Effector CD4-positive, alpha-beta T cell (primary cell): Measurements from ENCODE around the gene KARS1.

Experiments used
- DNase-seq: peaks from one replicate; pipeline ENCODE4 v3.0.0-alpha.2; 2020
- total RNA-seq: gene quantifications from one replicate; lab custom pipeline; 2026; lab: John Stamatoyannopoulos, UW

The KARS1 gene
- total RNA-seq = 173 reads per million, percentile 91 among the genes with 10 or more reads in this experiment

DNA sequence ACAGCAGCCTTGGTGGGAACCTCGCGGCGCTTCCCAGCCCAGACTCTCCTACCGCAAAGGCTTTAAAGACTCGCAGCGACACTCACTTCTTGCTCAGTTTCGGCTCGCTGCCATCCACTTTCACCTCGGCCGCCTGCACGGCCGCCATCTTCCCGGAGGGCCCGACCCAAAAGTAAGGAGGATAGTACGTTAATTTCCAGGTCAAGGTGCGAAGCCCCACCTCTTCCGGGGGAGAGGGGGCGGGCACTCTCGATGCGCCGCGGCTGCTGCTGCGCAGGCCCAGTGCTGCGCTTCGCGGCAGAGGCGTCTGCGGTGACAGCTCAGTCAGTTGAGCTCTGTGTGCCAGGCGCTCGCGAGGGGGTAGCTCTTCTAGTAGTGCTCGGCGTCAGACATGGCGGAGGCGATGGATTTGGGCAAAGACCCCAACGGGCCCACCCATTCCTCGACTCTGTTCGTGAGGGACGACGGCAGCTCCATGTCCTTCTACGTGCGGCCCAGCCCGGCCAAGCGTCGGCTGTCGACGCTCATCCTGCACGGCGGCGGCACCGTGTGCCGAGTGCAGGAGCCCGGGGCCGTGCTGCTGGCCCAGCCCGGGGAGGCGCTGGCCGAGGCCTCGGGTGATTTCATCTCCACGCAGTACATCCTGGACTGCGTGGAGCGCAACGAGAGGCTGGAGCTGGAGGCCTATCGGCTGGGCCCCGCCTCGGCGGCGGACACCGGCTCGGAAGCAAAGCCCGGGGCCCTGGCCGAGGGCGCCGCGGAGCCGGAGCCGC, at the start of gene KARS1, which contains the start of gene TERF2IP:
KARS1 (minus strand) TSS at position 174 of the 773 bp plus-strand sequence; CDS start at position 148, 26 bp downstream.
TERF2IP (plus strand) TSS at position 282 of the 773 bp plus-strand sequence; CDS start at position 392, 110 bp downstream.
- DNase-seq = peak; percentile 91

DNA sequence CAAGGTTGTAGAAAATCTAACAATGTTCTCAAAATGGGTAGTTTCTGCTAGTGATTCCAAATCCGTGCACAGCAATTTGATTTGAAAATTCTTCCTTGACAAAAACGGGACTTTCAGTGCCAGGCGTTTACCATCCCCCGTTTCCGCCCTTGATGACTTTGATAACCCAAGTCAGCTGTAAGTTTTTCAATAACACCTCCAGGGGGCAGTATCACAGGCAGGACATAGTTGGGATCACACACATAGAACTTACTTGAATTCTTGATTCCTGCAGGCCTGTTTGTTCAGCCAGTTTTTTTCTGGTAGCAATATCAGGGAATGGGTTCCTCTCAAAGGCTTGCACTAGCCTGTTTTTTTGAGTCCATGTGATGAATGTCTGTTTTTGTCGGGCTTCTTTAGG, 48.2 kb upstream of the KARS1 start:
- DNase-seq = no peak

DNA sequence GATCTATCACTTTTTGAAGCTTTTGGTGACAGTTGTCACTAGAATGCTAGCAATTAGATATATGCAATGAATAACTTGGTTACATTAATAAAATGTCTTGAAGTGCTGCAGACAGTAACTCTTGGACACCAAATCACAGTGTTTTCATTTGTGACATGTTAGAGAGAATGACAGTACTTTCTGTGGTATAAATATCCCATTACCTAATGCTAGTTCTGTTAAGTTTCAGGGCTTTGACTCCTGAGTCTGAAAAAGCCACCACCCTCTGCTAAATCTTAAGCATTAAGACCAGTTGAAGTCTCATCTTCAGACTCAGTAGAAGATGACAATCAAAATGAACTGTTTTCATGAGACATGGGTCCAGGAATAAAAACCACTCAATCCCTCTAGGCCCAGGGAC, 39.9 kb upstream of the KARS1 start:
- no peak for DNase-seq

DNA sequence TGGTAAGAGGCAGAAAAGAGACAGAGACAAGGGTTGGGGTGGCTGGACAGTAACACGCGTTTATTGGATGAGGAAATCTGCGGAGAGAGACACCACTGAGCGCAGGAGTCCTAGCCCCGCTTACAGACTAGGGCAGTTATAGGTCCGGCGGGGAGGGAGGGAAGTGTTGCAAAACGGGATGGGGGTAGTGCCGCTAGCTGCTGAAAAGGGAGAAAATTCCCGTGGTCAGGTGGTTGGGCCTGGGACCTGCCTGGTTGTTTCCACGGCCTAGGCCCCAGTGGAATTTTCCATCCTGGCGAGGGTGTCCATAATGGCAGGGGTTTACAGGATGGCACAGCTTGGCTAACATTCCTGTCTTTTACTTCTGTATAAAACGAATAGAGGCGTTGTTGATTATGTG, 34.8 kb upstream of the KARS1 start:
- DNase-seq = no peak

DNA sequence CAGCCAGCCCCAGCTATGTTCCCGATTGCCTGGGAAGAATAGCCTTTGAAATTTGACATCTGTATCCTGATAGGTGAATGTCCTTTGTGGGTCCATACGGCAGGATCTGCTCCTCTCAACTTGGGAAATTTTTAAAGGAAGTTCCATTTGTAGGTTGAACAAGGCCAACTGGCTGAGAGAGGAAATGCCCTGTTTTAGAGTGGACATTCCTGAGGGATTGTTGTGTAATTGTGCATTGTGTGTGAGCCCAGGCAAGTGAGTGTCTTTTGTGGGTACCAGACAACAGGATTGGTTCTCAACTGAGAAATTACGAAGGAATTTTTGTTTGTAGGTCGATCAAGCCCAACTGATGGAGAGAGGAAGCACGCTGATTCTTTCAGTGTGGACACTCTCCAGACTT, 31.9 kb upstream of the KARS1 start:
- DNase-seq = no peak

DNA sequence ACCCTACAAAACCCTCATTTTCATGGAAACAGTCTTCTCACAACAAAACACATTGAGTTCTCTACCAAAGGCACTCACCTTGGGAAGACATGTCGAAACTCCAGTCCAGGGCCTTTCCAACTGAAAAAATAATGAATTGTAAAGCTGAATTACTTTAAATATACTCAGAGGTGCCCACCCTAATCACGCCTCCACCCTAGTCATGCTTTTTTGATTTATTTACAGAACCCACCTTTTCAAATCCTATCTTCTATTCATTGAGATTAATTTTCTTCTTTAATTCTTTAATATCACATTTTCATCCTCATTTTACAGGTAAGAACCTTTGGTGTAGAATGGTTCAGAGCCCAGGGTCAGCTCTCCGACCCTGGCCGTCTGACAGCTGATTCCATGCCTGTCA, 29.4 kb upstream of the KARS1 start, which contains the start of gene CPHXL2:
CPHXL2 (minus strand) TSS at position 101 of the 400 bp plus-strand sequence; CDS start at position 91, 10 bp downstream.
- DNase-seq = no peak

DNA sequence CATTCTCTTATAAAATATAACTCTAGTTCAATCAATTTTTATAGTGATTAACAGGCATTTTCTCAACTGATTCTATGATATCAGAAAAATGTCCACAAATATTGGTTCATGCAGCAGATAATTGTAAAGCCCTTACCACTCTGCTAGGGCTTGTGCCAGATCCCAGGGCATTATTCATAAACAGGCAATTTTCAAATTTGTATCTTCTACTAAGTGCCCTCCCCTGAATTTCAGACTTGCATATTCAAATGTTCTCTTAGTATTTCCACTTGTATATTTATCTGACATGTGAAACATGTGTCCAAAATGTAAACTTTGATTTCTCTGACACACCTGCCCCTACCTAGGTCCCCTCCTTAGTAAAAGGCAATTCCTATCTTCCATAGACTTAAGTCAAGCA, 20.0 kb upstream of the KARS1 start:
- no peak for DNase-seq

DNA sequence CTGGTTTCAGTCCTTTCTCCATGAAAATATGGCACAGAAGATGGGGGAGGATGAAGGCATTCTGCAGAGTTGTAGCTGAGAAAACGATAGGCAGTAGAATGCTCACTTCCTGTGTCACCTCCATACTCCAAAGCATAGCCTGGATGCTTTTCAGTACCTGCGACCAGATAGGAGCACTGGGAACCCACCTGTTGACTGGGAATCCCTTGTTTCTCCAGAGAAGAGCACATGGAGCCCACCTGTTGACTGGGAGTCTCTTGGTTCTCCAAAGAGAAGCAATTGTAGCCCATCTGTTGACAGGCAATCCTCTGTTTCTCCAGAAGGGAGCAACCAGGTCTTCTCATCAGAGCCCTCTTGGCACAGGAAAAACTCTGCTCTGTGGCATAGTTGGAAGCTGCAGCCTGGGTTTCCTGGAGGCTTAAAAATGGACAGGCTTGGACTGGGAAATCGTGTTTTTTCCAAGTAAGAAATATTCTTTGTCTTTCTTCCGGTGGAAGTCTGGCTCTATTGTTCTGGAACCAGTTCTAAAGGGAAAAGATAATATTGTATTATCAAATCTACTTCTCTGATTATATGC, 13.3 kb upstream of the KARS1 start:
- no peak for DNase-seq

DNA sequence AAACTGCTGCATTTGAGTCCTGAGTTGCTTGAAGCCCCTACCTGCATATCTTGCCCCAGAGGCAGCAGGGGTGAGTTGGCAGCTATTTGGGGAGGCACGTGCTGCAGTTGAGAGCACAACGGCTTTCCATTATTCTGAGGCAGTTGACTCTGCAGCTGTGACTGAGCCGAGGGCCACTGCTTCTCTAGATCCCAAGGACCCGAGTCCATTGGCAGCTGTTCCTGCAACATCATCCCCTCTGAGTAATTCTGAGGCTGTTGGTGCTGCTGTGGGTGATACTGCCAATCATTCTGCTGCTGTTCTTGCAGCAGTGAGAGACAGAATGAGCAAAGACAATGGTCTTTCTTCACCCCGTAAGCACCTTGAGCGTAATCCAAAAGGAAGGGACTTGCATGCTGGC, 12.9 kb upstream of the KARS1 start:
- no peak for DNase-seq

DNA sequence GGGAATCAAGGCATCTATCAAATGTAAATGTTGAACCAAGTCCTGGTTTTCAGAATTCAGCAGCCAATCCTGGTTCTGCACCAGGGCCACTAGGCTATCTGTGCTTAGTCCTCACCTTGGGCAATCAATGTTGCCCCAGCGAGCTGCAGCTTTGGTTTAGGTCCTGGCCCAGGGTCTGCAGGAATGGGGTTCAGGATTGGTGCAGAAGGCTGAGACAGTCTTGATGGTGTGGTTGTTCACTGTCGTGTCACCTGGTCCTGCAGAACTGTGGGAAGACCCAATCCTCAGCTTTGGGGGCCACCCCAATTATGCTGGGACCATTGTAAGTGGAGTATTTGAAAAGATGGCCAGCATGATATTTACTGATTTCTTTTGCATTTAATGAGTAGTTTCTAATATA, 10.7 kb upstream of the KARS1 start:
- DNase-seq = no peak

DNA sequence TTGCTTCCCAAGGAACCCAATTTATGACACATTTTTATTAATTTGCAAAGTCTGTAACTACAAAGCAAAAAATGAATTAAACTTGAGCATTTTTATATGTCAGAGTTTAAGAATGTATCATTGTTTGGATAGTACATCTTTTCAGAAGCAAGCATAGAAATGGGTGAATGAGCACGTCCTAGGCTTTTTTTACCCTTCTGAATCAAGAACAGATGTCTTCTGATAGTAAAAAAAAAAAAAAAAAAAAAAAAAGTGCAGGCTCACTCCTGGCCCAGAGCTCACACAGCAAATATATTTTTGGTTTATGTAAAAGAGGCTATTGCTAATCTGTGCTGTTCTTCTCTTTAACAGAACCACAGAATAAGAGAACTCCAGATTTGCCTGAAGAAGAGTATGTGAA, 6.5 kb upstream of the KARS1 start:
- no peak for DNase-seq

DNA sequence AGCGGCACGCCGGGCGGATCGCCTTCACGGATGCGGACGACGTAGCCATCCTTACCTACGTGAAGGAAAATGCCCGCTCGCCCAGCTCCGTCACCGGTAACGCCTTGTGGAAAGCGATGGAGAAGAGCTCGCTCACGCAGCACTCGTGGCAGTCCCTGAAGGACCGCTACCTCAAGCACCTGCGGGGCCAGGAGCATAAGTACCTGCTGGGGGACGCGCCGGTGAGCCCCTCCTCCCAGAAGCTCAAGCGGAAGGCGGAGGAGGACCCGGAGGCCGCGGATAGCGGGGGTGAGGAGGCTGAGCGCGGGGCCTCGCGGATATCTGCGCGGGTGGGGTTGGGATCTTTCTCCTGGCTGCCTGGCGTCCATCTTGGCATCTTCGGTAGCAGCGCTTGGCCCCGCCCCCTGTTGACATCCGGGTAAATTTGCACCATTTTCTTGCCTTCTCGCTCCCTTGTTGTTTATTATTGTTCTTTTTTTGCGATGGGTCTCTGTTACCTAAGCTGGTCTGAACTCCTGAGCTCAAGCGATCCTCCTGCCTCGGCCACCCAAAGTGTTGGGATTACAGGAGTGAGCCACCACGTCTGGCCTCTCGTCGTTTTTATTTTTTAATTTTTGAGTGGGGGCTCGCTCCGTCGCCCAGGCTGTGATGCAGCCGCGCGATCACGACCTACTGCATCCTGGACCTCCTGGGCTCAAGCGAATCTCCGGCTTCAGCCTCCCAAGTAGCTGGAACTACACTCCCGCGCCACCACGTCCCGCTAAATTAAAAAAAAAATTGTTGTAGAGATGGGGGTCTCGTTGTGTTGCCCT, 1.0 kb upstream of the KARS1 start:
- peak; percentile 83 for DNase-seq

DNA sequence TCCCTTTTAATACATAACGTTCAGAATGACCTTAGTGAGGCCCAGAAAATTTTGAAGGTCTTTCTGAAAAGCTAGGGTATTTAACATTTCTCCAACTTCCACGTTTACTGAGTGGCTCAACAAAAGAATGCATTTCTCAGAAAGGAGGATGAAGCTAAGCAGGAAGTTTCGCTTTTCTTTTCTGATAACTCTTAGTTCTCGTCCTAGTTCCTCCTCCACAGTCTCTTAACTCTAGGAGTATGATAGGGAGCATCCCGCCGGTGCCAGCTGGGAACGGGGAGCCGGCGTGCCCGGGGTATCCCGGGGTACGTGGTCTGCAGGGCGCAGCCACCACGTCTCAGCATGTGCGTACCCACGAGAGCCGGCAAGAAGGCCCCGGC, 363 bp downstream of the KARS1 start:
- no peak for DNase-seq

DNA sequence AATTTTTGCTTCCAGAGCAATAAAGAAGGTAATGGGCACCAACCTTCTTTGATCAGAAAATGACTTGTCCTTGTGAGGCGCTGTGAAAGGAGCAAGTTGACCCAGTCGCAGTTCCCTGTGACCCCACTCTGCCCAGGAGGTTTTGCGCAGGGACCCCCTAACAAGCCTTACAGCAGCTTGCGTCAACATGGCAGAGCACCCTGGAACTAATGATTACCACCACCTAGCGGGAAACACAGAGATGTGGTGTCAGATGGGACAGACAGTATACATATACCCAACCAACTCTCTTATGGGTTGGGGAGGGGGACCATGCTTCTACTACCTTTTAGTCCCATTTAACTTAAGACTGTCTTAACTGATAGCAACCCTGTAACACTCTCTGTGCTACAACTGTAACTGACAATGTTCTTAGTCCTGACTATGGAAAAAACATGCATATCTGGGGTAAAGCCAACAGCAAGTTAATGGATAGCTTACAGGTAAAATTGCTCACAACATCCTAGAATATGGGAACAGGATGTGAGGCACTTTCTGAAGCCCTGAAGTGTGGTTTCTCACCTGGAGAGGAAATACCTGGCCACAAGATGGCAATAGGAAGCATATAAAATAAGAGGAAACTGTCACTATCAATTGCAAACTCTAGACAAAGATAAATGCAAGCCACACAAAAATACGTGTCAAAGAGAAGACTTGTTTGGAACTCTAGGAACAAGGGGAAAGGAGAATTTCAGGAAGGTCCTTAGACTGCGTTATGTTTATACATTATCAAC, 3.0 kb downstream of the KARS1 start:
- DNase-seq = no peak

DNA sequence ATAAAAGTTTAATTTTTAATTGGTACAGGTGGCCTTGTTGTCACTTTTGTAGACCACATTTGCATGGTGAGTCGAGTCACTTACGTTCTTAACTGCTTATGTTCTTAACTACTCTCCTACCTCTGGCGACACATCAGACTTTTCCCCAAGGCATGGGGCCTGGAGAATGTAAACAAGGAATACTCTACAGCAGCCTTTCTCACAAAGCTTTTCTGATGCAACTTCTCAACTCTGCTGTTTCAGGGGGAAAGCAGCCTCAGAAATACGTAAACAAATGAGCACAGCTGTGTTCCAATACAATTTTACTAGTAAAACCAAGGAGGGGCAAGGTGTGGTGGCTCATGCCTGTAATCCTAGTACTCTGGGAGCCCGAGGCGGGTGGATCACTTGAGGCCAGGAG, 6.9 kb downstream of the KARS1 start:
- DNase-seq = no peak

DNA sequence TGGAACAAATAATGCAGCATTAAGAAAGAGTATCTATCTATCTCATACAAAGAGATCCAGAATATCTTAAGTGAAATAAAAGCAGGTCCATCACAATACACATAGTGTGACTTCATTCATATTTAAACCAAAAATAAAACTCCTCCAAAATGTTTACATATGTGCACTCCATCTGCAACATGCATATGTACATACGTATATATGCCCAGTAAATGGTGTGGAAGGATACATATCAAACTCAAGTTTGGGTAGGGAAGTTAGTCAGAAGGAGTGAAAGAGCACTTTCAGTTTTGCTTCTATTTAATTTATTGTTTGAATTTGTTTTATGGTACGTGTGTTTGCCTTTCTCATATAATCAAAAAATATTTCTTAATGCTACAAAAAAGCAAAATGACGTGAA, 12.4 kb downstream of the KARS1 start:
- DNase-seq = no peak

DNA sequence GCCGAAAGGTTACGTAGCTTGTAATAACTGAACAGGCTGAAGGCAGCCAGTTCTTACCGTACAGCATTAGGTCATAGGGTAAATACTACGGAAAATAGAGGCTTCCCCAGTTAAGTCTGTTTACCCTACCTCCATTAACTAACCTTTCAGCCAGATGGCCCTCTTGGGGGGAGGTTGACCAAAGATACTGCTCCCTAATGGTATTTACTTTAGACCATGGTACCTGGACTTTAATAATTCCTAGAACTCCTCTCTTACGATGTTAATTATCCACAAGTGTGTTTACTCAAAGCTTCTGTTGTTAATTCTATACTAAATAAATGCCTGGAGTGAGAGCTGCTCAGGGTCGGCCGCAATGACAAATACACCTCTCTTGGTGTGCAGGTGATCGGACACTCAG, 14.6 kb downstream of the KARS1 start:
- no peak for DNase-seq

DNA sequence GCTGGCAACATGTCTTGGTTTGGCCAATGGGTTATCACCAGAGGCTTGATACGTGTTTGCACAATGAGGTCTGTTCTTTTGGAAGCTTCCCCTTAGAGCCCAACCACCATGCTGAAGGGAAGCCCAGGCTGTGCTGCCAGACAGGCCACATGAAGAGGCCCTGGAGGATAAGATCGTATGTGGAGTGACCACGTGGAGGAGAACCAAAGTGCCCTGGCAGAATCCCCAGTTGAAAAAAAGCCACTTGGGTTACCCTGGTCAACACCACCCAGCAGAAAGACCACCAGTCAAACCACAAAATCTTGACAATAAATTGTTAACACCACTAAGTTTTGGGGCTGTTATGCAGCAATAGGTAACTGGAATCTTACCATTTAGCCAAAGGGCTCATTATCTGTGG, 17.4 kb downstream of the KARS1 start:
- DNase-seq = no peak

DNA sequence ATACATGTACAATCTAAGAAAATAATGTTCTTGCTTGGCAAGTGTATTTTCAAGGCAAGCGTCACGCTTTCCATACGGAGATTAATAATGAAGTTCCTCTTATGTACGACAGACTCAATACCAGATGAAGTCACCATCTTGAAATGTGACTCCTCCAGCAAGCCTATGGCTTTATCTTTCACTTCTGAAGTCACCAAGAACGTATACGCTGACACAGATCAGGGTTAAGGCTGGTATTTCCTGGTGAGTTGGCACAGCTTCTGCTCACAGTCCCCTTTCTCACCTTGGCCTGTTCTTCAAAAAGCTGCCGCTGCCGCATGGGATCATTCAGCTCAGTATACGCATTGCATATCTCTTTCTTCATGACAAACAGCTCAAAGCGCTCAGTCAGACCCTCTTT, 18.3 kb downstream of the KARS1 start:
- no peak for DNase-seq

DNA sequence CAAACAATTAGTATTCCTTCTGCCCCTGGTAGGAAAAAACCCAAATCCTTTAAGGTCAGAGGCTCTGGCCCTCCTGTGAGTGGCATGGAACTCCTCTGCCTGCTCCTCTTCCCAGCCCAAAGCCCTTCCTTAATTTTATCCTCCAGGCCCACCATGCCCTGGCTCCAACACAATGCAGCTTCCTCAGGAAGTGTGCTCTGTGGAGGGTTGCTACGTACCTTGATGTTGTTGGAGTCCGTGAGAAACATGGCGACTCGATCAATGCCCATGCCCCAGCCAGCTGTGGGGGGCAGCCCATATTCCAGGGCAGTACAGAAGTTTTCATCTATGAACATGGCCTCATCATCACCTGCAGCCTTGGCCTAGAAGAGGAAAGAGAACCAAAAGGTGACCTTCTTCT, 19.1 kb downstream of the KARS1 start:
- no peak for DNase-seq

DNA sequence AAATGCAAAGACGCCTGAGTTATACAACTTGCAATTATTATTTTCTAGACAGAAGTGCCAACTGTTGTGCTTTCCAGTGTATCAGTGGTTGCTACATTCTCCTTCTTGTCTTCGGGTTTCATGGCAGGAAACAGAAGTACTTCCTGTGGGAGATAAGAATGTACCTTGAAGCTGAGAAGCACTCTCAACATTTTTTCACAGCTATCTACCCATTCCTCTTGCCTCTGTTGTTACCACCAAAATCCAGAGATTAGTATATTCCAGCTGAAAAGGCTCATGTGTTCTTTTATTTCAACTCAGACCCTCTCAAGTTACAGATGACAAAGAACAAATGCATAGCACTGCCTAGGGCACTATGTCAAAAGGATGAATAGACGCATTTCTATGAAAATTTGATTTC, 19.6 kb downstream of the KARS1 start:
- no peak for DNase-seq

DNA sequence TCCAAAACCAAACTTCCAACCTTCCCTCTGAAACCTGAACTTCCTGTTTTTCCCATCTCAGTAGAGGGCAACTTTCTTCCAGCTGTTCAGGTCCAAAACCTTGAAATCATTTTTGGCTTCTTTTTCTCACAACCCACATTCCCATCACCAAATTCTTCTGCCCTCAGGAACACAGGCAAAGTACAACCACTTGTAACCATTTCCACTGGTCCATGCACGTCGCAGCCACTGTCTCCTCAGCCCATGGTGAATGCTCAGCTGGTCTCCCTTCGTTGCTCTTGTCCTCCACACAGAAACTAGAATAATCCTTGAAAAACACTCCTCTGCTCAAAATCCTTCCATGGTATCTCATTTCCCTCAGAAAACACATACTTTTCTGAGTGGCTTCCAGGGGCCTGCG, 20.7 kb downstream of the KARS1 start:
- DNase-seq = no peak

DNA sequence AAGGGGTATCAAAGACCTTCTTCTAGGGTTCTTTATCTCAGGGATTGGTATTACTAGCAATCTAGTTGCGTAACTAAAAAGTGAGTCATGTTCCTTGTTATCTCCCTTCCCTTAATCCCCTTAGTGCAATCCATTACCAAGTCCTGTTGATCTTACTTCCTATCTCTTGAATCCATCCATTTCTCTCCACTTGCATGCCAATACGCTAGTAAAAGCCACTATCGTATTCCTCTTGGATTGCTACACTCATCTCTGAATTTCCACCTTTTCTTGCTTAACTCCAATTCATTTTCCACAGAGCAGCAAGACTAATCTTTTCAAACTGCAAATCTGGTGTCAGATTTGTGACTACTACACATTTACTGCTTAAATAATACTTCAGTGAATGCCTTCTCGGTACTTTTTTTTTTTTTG, 22.5 kb downstream of the KARS1 start:
- DNase-seq = no peak
